ENCODE measurements around the gene TAPT1.

DNA sequence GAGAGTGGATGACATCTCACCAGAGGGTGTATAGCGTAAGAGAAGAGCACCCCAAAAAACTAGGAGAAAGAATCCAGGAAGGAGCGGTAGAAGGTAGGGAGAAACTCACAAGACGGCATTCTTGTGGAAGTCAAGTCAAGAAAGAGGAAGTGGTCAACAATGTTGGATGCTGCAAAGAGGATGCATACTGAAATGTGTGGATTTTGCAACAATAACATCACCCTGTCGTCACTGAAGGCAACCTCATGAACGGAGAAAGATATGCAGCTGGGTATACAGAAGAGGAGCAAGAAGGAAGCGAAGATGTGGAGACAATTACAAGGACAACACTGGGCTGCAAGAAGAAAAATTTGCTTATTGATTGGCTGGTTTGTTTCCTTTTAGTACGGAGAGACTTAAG lies 11.4 kb upstream of the TAPT1 start:
- TF ChIP-seq, protein P1, sequence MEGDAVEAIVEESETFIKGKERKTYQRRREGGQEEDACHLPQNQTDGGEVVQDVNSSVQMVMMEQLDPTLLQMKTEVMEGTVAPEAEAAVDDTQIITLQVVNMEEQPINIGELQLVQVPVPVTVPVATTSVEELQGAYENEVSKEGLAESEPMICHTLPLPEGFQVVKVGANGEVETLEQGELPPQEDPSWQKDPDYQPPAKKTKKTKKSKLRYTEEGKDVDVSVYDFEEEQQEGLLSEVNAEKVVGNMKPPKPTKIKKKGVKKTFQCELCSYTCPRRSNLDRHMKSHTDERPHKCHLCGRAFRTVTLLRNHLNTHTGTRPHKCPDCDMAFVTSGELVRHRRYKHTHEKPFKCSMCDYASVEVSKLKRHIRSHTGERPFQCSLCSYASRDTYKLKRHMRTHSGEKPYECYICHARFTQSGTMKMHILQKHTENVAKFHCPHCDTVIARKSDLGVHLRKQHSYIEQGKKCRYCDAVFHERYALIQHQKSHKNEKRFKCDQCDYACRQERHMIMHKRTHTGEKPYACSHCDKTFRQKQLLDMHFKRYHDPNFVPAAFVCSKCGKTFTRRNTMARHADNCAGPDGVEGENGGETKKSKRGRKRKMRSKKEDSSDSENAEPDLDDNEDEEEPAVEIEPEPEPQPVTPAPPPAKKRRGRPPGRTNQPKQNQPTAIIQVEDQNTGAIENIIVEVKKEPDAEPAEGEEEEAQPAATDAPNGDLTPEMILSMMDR (tag by site-specific recombination; IDR thresholded peaks at IDR 0.05): no peak
- TF ChIP-seq SP3 (tag by site-specific recombination; IDR thresholded peaks at IDR 0.05) (no peak), ZNF138 (tag by site-specific recombination; IDR thresholded peaks at IDR 0.05; ENCODE audit: borderline replicate concordance) (no peak), ZNF830 (tag by site-specific recombination; IDR thresholded peaks at IDR 0.05; ENCODE audit: low read depth) (no peak), SETDB1 (IDR thresholded peaks at IDR 0.05; ENCODE audit: insufficient read length, low read length) (no peak), ZNF274 (IDR thresholded peaks at IDR 0.05; ENCODE audit: low read length) (no peak), ZNF274 (tag by site-specific recombination; IDR thresholded peaks at IDR 0.05; ENCODE audit: borderline replicate concordance) (no peak), ZNF24 (tag by site-specific recombination; IDR thresholded peaks at IDR 0.05) (no peak), ZFP3 (tag by site-specific recombination; IDR thresholded peaks at IDR 0.05; ENCODE audit: low read depth) (no peak)
- TF ChIP-seq, protein P2, sequence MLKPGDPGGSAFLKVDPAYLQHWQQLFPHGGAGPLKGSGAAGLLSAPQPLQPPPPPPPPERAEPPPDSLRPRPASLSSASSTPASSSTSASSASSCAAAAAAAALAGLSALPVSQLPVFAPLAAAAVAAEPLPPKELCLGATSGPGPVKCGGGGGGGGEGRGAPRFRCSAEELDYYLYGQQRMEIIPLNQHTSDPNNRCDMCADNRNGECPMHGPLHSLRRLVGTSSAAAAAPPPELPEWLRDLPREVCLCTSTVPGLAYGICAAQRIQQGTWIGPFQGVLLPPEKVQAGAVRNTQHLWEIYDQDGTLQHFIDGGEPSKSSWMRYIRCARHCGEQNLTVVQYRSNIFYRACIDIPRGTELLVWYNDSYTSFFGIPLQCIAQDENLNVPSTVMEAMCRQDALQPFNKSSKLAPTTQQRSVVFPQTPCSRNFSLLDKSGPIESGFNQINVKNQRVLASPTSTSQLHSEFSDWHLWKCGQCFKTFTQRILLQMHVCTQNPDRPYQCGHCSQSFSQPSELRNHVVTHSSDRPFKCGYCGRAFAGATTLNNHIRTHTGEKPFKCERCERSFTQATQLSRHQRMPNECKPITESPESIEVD (tag by site-specific recombination; IDR thresholded peaks at IDR 0.05): no peak

All from HEK293 (cell line).